GM12891 (cell line): Measurements from ENCODE around the gene CCDC197.

Experiments
- DNase-seq: peaks from one replicate; pipeline ENCODE4 v3.0.0; 2011; ENCODE audit warnings: low spot score; ENCODE audit not compliant: insufficient read length
- FAIRE-seq: peaks from 2 replicates; lab custom pipeline; 2011; peaks lifted over from hg19 to GRCh38; lab: Jason Lieb, UNC
- PAX5 ChIP-seq: IDR thresholded peaks from 2 replicates; pipeline ENCODE4 v1.6.1; 2011; ENCODE audit warnings: low read length, moderate library complexity, mild to moderate bottlenecking; ENCODE audit not compliant: insufficient read depth, severe bottlenecking
- POLR2A ChIP-seq: IDR thresholded peaks from 2 replicates; pipeline ENCODE4 v1.6.1; 2011; ENCODE audit warnings: low read depth, low read length, control low read depth
- POLR2AphosphoS5 ChIP-seq: IDR thresholded peaks from 2 replicates; pipeline ENCODE4 v1.6.1; 2011; ENCODE audit warnings: low read depth, low read length, control low read depth
- POU2F2 ChIP-seq: IDR thresholded peaks from 2 replicates; pipeline ENCODE4 v1.6.1; 2011; ENCODE audit warnings: low read depth, mild to moderate bottlenecking, control low read depth, low read length, moderate library complexity
- SPI1 ChIP-seq: IDR thresholded peaks from 2 replicates; pipeline ENCODE4 v1.6.1; 2011; ENCODE audit warnings: low read depth, low read length, control low read depth
- TAF1 ChIP-seq: IDR thresholded peaks from 2 replicates; pipeline ENCODE4 v1.6.1; 2011; ENCODE audit warnings: low read depth, low read length, control low read depth

The CCDC197 gene

DNA sequence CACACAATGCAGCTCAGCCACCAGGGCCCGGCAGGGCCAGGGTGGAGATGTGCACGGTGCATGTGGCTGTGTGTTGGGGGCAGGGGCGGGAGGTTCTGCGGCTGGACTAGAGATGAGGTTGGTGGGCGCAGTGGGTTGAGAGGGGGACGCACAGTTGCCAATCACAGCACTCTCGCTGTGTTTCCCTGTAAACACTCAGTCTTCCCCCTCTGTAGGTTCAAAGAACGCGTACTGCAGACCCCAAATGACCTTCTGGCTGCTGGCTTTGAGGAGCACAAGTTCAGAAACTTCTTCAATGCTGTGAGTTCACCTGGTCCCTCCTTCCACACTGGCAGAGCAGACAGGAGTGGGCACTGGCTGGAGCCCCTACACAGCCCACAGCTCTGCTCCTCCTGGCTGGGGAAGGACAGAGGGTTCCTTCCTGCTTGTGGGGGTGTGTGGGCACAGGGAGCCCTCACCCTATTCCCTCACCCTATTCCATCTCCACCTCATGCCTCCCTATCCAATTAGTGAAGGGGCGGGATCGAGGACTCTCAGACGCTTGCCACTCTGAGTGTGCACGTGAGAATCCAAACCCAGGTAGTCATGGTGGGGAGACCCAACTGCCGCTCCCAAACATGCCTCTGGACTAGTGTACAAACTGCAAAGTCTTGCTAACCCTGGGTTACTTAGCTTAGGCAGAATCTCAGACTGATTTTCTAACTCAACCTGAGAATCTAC lies 46.8 kb downstream of the CCDC197 start:
- FAIRE-seq: no peak

GRCh38 chr14:94044476-94045091 lies 47.5 kb downstream of the CCDC197 start:
- no peak for DNase-seq
- FAIRE-seq: no peak
- TF ChIP-seq TAF1 (no peak), POLR2AphosphoS5 (no peak), POLR2A (no peak), POU2F2 (no peak), SPI1 (no peak), PAX5 (no peak)

More for the DNA sequence above, 46.8 kb downstream of the CCDC197 start:
- no peak for DNase-seq
- TF ChIP-seq POU2F2 (no peak), POLR2AphosphoS5 (peak; percentile 56; the same call in 1 of the 2 replicates)

DNA sequence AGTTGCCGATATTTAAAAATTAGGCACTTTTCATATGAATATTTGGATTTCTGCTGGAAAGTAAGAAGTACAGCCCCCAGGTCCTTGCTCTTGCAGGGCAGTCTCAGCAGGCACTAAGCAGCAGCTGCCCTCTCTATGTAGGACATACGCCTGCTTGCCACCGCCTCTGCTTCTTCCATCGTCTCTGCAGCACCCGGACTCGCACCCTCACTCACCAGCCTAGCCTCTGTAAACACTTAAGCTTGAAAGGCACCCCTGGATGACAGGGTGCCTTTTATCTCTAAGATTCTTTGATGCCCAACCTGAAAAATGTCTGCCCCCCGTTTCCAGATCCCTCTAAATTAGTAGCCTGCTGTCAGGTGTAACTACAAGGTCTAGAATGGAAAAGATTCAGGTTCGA lies 48.0 kb downstream of the CCDC197 start:
- no peak for FAIRE-seq
- DNase-seq: no peak
- TF ChIP-seq POLR2AphosphoS5 (no peak), POU2F2 (no peak)

DNA sequence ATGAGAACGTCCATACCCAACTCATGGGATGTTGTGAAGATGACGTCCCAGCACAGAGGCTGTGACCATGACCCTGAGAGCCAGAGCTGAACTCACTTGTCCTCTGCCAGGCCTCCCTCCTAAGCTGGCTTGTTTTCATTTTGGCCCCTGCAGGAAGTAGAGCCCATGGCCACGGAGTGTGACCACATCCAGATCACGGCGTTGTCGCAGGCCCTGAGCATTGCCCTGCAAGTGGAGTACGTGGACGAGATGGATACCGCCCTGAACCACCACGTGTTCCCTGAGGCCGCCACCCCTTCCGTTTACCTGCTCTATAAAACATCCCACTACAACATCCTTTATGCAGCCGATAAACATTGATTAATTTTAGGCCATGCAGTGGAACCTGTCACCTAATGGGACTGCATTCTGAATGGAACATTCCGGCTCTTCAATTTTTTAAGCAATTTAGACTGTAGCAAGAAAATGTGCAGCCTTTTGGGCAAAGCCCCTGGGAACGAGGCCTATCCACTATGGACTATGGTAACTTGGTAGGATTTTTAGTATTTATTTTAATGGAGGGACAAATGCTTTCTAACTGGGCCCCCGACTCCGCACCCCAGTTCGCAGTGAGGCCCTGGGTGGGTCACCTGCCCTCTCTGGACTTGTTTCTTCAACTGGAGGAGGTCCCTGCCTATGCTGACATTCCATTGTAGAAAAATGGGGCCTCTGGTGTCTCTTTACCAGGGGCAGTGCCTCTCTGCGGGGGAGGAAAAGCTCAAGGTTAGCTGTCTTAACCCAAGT lies 48.7 kb downstream of the CCDC197 start:
- TF ChIP-seq PAX5 (no peak), TAF1 (no peak), POLR2A (no peak; the same call in 1 of the 2 replicates), SPI1 (no peak), POU2F2 (no peak), POLR2AphosphoS5 (no peak)
- DNase-seq: no peak
- no peak for FAIRE-seq

DNA sequence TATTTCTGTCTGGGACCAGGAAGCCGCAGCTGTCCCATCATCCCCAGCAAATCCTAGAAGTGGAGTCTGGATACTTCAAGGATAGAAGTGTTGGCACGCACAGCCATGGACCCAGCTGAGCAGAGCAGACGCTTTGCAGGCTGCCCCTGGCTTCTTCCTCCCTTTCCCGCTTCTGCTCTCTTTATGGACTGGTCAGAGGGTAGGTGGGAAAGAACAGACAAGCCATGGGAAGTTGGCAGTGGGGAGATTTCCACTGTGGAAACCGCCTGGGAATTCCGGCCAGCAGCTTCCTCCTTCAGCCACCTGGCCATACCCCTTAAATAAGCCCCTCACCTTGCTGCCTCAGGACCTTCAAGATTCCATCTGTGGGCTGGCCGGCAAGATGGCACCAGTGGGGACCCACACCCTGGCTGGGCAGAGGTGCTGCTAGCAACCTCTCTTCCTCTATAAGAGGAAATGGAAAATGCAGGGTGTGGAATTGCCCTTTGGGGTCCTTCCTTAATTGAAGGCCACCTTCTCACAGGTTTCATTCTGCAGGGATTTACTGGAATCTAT lies 49.7 kb downstream of the CCDC197 start:
- DNase-seq (no peak), FAIRE-seq (no peak)
- TF ChIP-seq POU2F2: no peak

DNA sequence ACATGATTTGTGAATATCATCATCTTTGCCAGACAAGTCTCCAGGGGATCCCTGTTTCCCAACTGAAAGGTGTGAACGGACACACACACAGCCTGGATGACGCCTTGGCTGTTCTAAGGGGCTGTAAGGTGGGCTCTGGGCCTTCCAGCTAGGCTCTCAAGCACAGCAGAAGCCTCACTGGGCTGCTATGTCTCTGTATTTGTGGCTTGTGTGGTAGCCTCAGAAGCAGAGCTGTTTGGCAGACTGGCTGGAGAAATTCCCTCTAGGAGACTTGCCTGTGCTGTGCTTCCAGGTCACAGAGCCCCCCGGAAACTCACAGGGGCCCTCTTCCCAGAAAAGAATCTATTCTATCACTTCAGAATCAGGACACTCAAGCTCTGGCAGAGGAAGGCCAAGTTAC lies 50.5 kb downstream of the CCDC197 start:
- TF ChIP-seq PAX5 (no peak), POLR2A (no peak; the same call in 1 of the 2 replicates), POLR2AphosphoS5 (no peak), TAF1 (no peak), POU2F2 (no peak)
- no peak for FAIRE-seq
- DNase-seq: no peak

DNA sequence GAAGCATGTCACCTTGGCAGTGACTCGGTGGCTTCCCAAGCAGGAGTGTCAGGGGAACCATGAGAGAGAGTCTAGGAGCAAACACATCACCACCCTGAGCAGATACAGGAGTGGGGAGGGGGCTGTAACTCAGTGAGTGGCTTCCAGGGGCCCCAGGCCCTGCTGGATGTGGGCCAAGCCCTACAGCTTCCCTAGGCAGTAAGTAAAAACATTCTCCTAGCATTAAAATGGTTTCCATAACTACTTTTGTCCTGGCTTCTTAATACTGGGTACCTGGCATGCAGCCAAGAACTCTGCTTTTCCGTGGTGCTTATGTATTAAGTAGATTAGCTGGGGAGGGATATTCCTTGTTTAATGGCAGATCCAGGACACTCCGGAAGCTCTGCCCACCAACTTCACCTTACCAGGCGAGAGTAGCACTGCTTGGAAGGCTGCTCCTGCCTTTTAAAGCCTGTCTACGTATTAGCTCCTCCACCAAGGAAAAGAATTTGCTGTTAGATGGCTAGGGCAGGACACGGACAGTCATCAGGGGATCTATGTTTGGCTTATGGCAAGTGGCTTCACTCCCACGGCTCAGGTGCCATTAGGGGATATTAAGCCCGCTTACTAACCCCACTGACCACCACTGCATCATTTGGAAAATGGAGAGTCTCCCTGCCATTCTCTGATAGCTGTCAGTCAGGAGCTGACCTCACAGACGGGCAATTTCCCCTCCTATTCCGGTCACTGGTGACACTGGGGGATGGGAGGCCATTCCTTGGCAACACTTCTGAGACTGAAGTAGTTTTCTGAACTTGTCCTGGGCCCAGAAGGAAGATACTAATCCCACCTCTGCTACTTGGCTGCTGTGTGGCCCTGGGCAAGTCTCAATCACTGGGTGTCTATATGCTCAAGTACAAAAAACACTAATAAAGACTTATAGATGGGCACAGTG lies 51.9 kb downstream of the CCDC197 start:
- DNase-seq: no peak
- FAIRE-seq: no peak
- TF ChIP-seq POU2F2 (no peak), PAX5 (no peak), POLR2AphosphoS5 (no peak; the same call in none of the 2 replicates), SPI1 (no peak), POLR2A (no peak), TAF1 (no peak)

- FAIRE-seq: no peak
- no peak for TF ChIP-seq POLR2A
- no peak for TF ChIP-seq PAX5
- TF ChIP-seq SPI1: no peak
- TF ChIP-seq TAF1: no peak
- no peak for TF ChIP-seq POLR2AphosphoS5
- no peak for TF ChIP-seq POU2F2
- no peak for DNase-seq
Observed at GRCh38 chr14:94049625-94050023, 52.5 kb downstream of the CCDC197 start.
